Transverse colon (tissue), 4 donors: ENCODE data around the gene OR7A5. TPM values are rescaled to one million over a fixed set of nuclear protein-coding genes. Genes with fewer than 3 reads are reported as not detected.
A peak's percentile ranks its signal among the peaks of the same experiment; 100 is the strongest.

Experiments
- DNase-seq: peaks from one replicate; pipeline ENCODE4 v3.0.0-alpha.2; 2019
- H3K27ac ChIP-seq, 4 donors: fragments of 200-600 bp; sonication (generic); 2 replicates each; pipeline ENCODE4 v1.5.1; 2016 to 2018; ENCODE audit warnings: inconsistent platforms in 4 of 4
- H3K27me3 ChIP-seq: fragments of 200-600 bp; sonication (generic); 2 replicates; pipeline ENCODE4 v1.5.1; 2017; ENCODE audit warnings: inconsistent platforms
- H3K36me3 ChIP-seq, 4 donors: fragments of 200-600 bp; sonication (generic); 2 replicates each; pipeline ENCODE4 v1.5.1; 2017 to 2019; ENCODE audit warnings: inconsistent platforms in 4 of 4
- H3K4me1 ChIP-seq, 4 donors: fragments of 200-600 bp; sonication (generic); 2 replicates each; pipeline ENCODE4 v1.5.1; 2017 to 2020; ENCODE audit warnings: inconsistent platforms in 4 of 4
- H3K4me3 ChIP-seq, 4 donors: fragments of 200-600 bp; sonication (generic); 1 replicate in 1 of 4; 2 replicates in 3 of 4; pipeline versions ENCODE4 v1.5.1 to v1.6.1; 2017 to 2019; ENCODE audit warnings: inconsistent platforms in 4 of 4
- H3K9me3 ChIP-seq, 2 donors: fragments of 200-600 bp; sonication (generic); 2 replicates each; pipeline ENCODE4 v1.5.1; 2017 to 2019; ENCODE audit warnings: inconsistent platforms in 2 of 2
- CTCF ChIP-seq, 5 experiments: fragments of 200-600 bp in 3 of 5; fragments of 450-650 bp in 2 of 5; sonication (generic) in 3 of 5; IDR thresholded peaks; 1 replicate in 2 of 5; 2 replicates in 3 of 5; pipeline ENCODE4 v1.5.1; 2016 to 2017; ENCODE audit warnings: antibody characterized with exemption in 5 of 5, inconsistent platforms in 3 of 5, mild to moderate bottlenecking in 2 of 5, moderate library complexity in 1 of 5
- EP300 ChIP-seq: sonication (generic); formaldehyde crosslinking; IDR thresholded peaks from one replicate; pipeline ENCODE4 v1.6.1; 2017; ENCODE audit warnings: antibody characterized with exemption, low read depth
- POLR2A ChIP-seq: fragments of 450-650 bp; IDR thresholded peaks from one replicate; pipeline ENCODE4 v1.6.1; 2016; ENCODE audit warnings: antibody characterized with exemption, mild to moderate bottlenecking, moderate library complexity
- POLR2AphosphoS5 ChIP-seq, 3 donors: sonication (generic); formaldehyde crosslinking; IDR thresholded peaks; one replicate each; pipeline ENCODE4 v1.6.1; 2016; ENCODE audit warnings: antibody characterized with exemption in 3 of 3
- WGBS, 2 donors: methylation state at CpG; one replicate each; pipeline ENCODE4 v1.1.5; 2018; ENCODE audit warnings: low coverage in 1 of 2; 5-methylcytosine and 5-hydroxymethylcytosine counted together
- in situ Hi-C, 4 donors: fragments of 200-750 bp; cut with MboI; loops; one replicate each; pipeline versions ENCODE4 v1.15.0 to v1.15.1; 2017; ENCODE audit warnings: low sequenced_read_pairs in 3 of 4, low pct_ligation_motif_present in 1 of 4, low pct_unique_long_range_greater_than_20kb in 1 of 4
- intact Hi-C: fragments of 100-400 bp; cut with DNase I; formaldehyde crosslinking; loops from one replicate; pipeline ENCODE4 v1.15.1; 2023; ENCODE audit warnings: low total_unique reads
- total RNA-seq, 4 donors: library from RNA; depleted of rRNA; stranded (reverse); fragments of >200 nt; gene quantifications; one replicate each; pipeline ENCODE4 v1.1.0, GENCODE V29; 2016

Gene OR7A5
- not detected for total RNA-seq

GRCh38 chr19:14835011-14835410 lies at the start of gene OR7A5, which contains the start of gene OR7C1:
Gene OR7A5, minus strand, starts transcription at chr19:14835185. Its CDS starts 6,944 bp downstream, at chr19:14828241.
Gene OR7C1, minus strand, starts transcription at chr19:14835185. Its CDS starts 35,049 bp downstream, at chr19:14800136.
- intact Hi-C loops (no loop called here), in situ Hi-C loops (no loop called here)
- WGBS, 2 donors, result 20 to 44% methylated on average over 1 of the region's 1 CpG
- Histone ChIP-seq H3K9me3 (no peaks in the 10 kb centered on the region), H3K4me1 (no peaks in the 10 kb centered on the region), H3K4me3 (no peak within 1 kb of the TSS), H3K27ac (no peak within 1 kb of the TSS), H3K27me3 (no peaks in the 10 kb centered on the region), H3K36me3 (no peaks in the 10 kb centered on the region)
- TF ChIP-seq POLR2AphosphoS5 (IDR thresholded peaks at IDR 0.05) (peak in 2 of 3 donors; percentile 5 to 9), EP300 (no peak), CTCF (IDR thresholded peaks at IDR 0.05) (no peak)
- no peak for DNase-seq

- H3K36me3 ChIP-seq, result no peaks in the 10 kb centered on the region
- in situ Hi-C loops (no loop called here), intact Hi-C loops (no loop called here)
- H3K27ac ChIP-seq, result no peak overlapping the region
- TF ChIP-seq POLR2A, result no peak
- TF ChIP-seq CTCF (IDR thresholded peaks at IDR 0.05), result peak in 4 of 5 experiments; percentile 16 to 33 (median 23)
- no peaks in the 10 kb centered on the region for H3K4me1 ChIP-seq
- 61 to 72% methylated on average over 4 of the region's 4 CpGs for WGBS, 2 donors
- no peaks in the 10 kb centered on the region for H3K9me3 ChIP-seq
- H3K27me3 ChIP-seq, result peaks cover 11% of the 10 kb centered on the region
- no peak overlapping the region for H3K4me3 ChIP-seq
- DNase-seq, result no peak
Measured at GRCh38 chr19:14871619-14872230, 36.7 kb upstream of the OR7A5 start.

GRCh38 chr19:14868497-14868896 lies 33.5 kb upstream of the OR7A5 start:
- Histone ChIP-seq H3K9me3 (no peaks in the 10 kb centered on the region), H3K27ac (no peak overlapping the region), H3K4me3 (no peak overlapping the region), H3K36me3 (no peaks in the 10 kb centered on the region), H3K4me1 (no peaks in the 10 kb centered on the region), H3K27me3 (peaks cover 5% of the 10 kb centered on the region)
- 73 to 84% methylated on average over 4 to 5 of the region's 5 CpGs for WGBS, 2 donors
- TF ChIP-seq POLR2AphosphoS5 (IDR thresholded peaks at IDR 0.05) (no peak), POLR2A (no peak), EP300 (no peak), CTCF (IDR thresholded peaks at IDR 0.05) (no peak)
- in situ Hi-C loops, result no loop called here
- intact Hi-C loops, result no loop called here
- no peak for DNase-seq

- WGBS, 2 donors, result 82 to 86% methylated on average over 5 of the region's 5 CpGs
- in situ Hi-C loops (no loop called here), intact Hi-C loops (no loop called here)
- no peaks in the 10 kb centered on the region for H3K9me3 ChIP-seq
- TF ChIP-seq CTCF (IDR thresholded peaks at IDR 0.05), result no peak
- no peak for TF ChIP-seq POLR2A
- no peak for TF ChIP-seq POLR2AphosphoS5 (IDR thresholded peaks at IDR 0.05)
- TF ChIP-seq EP300, result no peak
- no peak within 1 kb of the TSS for H3K4me3 ChIP-seq
- no peak for DNase-seq
- no peaks in the 10 kb centered on the region for H3K4me1 ChIP-seq
- no peaks in the 10 kb centered on the region for H3K36me3 ChIP-seq
- H3K27ac ChIP-seq, result no peak within 1 kb of the TSS
- peaks cover 9% of the 10 kb centered on the region for H3K27me3 ChIP-seq
Measured at GRCh38 chr19:14848822-14849221, 13.8 kb upstream of the OR7A5 start, which contains the start of gene OR7A10. Gene OR7A10, minus strand, starts transcription at chr19:14848922. Its CDS starts 7,045 bp downstream, at chr19:14841877.
